ENCODE results near the gene C6orf132. TPM values are rescaled to one million over a fixed set of nuclear protein-coding genes. Genes with fewer than 3 reads are reported as not detected.

Gene C6orf132
- total RNA-seq, 4 donors from 2014 or later = 0.83 to 2.1 (median 1.6) TPM

DNA sequence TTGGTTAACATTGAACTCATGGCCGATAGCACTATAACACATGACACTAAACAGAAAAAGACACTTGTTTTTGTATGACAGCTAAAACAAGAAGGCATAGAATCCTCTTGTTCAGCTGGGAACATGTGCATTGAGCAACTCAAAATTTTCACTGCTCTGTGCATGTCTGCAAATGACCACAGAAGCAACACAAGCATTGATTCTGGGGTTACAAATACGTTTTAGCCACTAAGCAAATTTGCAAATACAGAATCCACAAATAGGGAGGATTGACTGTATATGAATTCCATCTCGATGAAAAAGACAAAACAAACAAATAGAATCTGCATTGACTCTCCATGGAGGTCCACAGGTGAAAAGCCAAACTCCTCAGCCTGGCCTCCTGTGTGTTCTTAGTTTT lies 31.7 kb downstream of the C6orf132 start:
- no peak overlapping the region for H3K4me3 ChIP-seq
- 81% methylated on average over 3 of the region's 3 CpGs for WGBS
- H3K4me1 ChIP-seq = no peaks in the 10 kb centered on the region
- H3K27me3 ChIP-seq = peaks cover 0 to 27% (median 0%) of the 10 kb centered on the region in 4 donors
- no peak for DNase-seq (ENCODE audit: extremely low spot score)
- peaks cover 0 to 3% (median 0%) of the 10 kb centered on the region in 4 donors for H3K9me3 ChIP-seq
- H3K27ac ChIP-seq (replicated peaks in 1 of 4) = no peak overlapping the region
- intact Hi-C loops (cut with DNase I) = no loop called here
- H3K36me3 ChIP-seq = no peaks in the 10 kb centered on the region
- TF ChIP-seq POLR2AphosphoS5 (IDR thresholded peaks at IDR 0.05) = no peak

DNA sequence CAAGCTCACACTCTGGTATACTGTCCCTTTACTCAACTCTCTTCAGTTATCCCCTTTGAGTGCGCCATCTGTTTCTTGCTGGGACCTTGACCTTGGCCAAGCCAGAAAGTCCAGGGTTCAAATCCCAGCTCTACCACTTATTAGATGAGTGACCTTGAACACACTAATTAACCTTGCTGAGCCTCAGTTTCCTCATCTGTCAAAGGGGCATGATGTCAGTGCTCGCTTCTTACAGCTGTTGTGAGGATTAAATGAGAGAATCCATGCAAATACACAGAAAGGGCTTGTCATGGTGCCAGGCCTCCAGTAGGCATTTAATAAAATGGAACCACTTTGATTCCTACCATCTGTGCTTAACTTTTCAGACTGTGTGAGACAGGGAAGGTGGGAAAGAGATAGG lies 34.3 kb downstream of the C6orf132 start:
- H3K9me3 ChIP-seq = peaks cover 0 to 3% (median 0%) of the 10 kb centered on the region in 4 donors
- no peak overlapping the region for H3K4me3 ChIP-seq
- no peaks in the 10 kb centered on the region for H3K36me3 ChIP-seq
- 92% methylated on average over 2 of the region's 2 CpGs for WGBS
- TF ChIP-seq POLR2AphosphoS5 (IDR thresholded peaks at IDR 0.05) (no peak), POLR2A (IDR thresholded peaks at IDR 0.05; ENCODE audit: low read depth) (no peak), EP300 (IDR thresholded peaks at IDR 0.05) (no peak)
- TF ChIP-seq, protein P1, sequence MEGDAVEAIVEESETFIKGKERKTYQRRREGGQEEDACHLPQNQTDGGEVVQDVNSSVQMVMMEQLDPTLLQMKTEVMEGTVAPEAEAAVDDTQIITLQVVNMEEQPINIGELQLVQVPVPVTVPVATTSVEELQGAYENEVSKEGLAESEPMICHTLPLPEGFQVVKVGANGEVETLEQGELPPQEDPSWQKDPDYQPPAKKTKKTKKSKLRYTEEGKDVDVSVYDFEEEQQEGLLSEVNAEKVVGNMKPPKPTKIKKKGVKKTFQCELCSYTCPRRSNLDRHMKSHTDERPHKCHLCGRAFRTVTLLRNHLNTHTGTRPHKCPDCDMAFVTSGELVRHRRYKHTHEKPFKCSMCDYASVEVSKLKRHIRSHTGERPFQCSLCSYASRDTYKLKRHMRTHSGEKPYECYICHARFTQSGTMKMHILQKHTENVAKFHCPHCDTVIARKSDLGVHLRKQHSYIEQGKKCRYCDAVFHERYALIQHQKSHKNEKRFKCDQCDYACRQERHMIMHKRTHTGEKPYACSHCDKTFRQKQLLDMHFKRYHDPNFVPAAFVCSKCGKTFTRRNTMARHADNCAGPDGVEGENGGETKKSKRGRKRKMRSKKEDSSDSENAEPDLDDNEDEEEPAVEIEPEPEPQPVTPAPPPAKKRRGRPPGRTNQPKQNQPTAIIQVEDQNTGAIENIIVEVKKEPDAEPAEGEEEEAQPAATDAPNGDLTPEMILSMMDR (IDR thresholded peaks at IDR 0.05) = no peak
- H3K27ac ChIP-seq (replicated peaks in 1 of 4) = no peak overlapping the region
- peaks cover 9 to 19% (median 16%) of the 10 kb centered on the region in 4 donors for H3K4me1 ChIP-seq
- no peak for DNase-seq (ENCODE audit: extremely low spot score)
- H3K27me3 ChIP-seq = peaks cover 0 to 47% (median 4%) of the 10 kb centered on the region in 4 donors
- intact Hi-C loops (cut with DNase I) = no loop called here

DNA sequence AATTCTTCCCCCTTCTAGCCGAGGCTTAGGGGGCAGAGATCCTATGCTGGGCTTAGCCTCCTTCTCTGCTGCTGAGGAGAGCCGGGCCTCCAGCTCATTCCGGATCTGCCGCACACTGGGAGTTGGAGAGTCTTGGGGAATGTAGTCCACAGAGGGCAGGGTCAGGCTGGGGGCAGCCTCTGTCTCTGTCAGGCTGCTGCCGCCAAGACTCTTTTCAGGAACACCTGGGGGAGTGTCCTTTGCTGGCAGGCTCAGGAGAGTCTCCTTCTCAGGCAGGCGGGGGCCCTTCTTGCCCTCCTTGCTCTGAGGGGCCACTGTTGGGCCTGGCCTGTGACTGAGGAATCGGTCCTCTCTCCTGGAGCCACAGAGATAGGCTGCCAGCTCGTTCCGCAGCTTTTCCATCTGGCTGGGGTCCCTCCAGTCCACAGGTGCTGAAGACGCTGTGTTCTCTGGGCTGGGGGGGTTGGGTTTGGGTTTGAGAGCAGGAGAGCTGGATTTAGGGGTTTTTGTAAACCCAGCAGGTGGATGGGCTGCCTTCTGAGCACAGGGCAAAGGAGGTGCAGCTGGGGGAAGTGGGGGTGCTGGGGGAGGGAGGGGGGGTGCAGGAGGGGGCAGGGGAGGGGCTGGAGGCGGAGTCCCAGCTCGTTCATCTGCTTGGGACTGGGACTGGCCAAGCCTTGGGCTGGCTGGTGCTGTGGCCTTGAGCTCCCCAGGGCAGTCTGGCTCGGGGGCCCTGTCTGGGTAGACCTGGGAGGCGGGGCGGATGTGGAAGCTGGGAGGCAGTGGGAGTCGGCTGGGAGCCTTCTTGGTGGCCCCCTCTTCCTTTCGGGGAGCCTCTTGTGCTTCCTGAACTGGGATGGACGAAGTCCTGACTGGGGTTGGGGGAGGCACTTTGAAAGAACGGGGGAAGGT lies 36.1 kb downstream of the C6orf132 start:
- intact Hi-C loops (cut with DNase I) = no loop called here
- TF ChIP-seq EP300 (IDR thresholded peaks at IDR 0.05) = no peak
- TF ChIP-seq, protein P1 (IDR thresholded peaks at IDR 0.05) = no peak
- no peak for TF ChIP-seq POLR2AphosphoS5 (IDR thresholded peaks at IDR 0.05)
- TF ChIP-seq POLR2A (IDR thresholded peaks at IDR 0.05; ENCODE audit: low read depth) = no peak
- no peak overlapping the region for H3K4me3 ChIP-seq
- H3K4me1 ChIP-seq = peaks cover 15 to 21% (median 18%) of the 10 kb centered on the region in 4 donors
- H3K36me3 ChIP-seq = no peaks in the 10 kb centered on the region
- H3K27me3 ChIP-seq = peaks cover 0 to 47% (median 4%) of the 10 kb centered on the region in 4 donors
- no peak overlapping the region for H3K27ac ChIP-seq (replicated peaks in 1 of 4)
- H3K9me3 ChIP-seq = peaks cover 0 to 3% (median 0%) of the 10 kb centered on the region in 4 donors
- WGBS = 91% methylated on average over 16 of the region's 19 CpGs
- DNase-seq (ENCODE audit: extremely low spot score) = no peak

DNA sequence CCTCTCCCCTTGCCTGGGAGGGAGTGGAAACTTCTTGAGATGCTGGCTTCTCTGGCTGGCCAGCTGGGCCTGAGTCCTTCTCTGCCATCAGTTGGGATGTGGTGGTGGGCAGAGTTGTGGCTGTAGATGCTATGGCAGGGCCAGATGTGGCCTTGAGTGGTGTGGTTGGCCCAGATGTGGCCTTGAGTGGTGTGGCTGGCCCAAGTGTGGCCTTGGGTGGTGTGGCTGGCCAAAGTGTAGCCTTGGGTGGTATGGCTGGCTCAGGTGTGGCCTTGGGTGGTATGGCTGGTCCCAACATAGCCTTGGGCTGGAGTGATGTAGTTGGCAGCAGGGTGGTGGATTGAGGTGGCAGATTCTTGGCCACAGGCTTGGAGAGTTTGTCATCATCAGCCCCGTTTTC lies 36.7 kb downstream of the C6orf132 start:
- Histone ChIP-seq H3K9me3 (peaks cover 0 to 3% (median 0%) of the 10 kb centered on the region in 4 donors), H3K27me3 (peaks cover 0 to 47% (median 4%) of the 10 kb centered on the region in 4 donors), H3K36me3 (no peaks in the 10 kb centered on the region), H3K4me1 (peaks cover 16 to 27% (median 23%) of the 10 kb centered on the region in 4 donors), H3K4me3 (no peak overlapping the region), H3K27ac (replicated peaks in 1 of 4) (no peak overlapping the region)
- TF ChIP-seq, protein P1 (IDR thresholded peaks at IDR 0.05) = no peak
- TF ChIP-seq POLR2A (IDR thresholded peaks at IDR 0.05; ENCODE audit: low read depth) (no peak), EP300 (IDR thresholded peaks at IDR 0.05) (no peak), POLR2AphosphoS5 (IDR thresholded peaks at IDR 0.05) (no peak)
- 80% methylated on average over 1 of the region's 1 CpG for WGBS
- DNase-seq (ENCODE audit: extremely low spot score) = no peak
- intact Hi-C loops (cut with DNase I) = no loop called here

GRCh38 chr6:42105156-42105648 lies 37.2 kb downstream of the C6orf132 start:
- peak overlapping the region in 2 of 4 donors; percentile 41 to 48 for H3K27ac ChIP-seq (replicated peaks in 1 of 4)
- H3K4me1 ChIP-seq = peaks cover 16 to 28% (median 24%) of the 10 kb centered on the region in 4 donors
- intact Hi-C loops (cut with DNase I) = no loop called here
- no peak for DNase-seq (ENCODE audit: extremely low spot score)
- 94% methylated on average over 11 of the region's 17 CpGs for WGBS
- TF ChIP-seq, protein P1 (IDR thresholded peaks at IDR 0.05) = no peak
- TF ChIP-seq POLR2A (IDR thresholded peaks at IDR 0.05; ENCODE audit: low read depth) = no peak
- TF ChIP-seq POLR2AphosphoS5 (IDR thresholded peaks at IDR 0.05) = no peak
- no peak for TF ChIP-seq EP300 (IDR thresholded peaks at IDR 0.05)
- H3K4me3 ChIP-seq = peak overlapping the region in 3 of 4 donors; percentile 49 to 64 (median 52)
- no peaks in the 10 kb centered on the region for H3K9me3 ChIP-seq
- H3K36me3 ChIP-seq = no peaks in the 10 kb centered on the region
- peaks cover 0 to 47% (median 4%) of the 10 kb centered on the region in 4 donors for H3K27me3 ChIP-seq

Measured in esophagus muscularis mucosa (tissue), 4 donors.